GM18858 (cell line): ENCODE measurements around the gene MYF5.

Experiments used
- ATAC-seq: cut with Tn5 transposase; IDR thresholded peaks from one replicate; pipeline ENCODE4 v1.9.1; 2021; ENCODE audit not compliant: unreplicated experiment

Gene MYF5

DNA sequence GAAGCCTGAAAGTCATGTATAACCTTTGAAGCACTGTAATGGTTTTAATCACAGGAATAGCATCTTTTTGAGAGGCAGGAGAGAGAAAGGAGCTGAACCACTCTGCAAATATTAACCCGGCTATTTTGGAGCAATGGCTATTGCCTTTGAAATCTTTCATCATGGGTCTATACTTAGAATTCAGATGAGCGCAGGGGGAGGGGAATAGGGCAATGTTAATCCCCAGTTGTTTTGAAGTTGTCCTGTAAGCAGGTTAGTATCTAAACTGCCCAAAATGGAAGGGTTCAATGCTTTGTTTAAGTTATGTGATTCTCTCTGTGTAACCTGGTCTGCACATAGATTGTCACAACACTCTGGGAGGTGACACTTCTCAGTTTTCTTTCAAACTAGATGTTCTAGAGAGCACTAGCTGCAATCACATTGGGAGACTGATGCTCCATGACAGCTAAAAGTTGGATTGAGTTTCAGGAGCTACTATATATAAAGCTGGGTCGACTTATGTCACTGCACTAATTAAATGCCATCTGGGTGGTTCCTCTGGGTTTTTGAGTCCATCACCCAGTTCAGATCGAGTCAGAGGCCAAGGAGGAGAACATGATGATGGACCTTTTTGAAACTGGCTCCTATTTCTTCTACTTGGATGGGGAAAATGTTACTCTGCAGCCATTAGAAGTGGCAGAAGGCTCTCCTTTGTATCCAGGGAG, 9.4 kb upstream of the MYF5 start, which contains the start of gene MYF6:
TSS of gene MYF6 (plus strand) at position 509 of the 704 bp plus-strand sequence. CDS start at position 595, 86 bp downstream.
- no peak for ATAC-seq

DNA sequence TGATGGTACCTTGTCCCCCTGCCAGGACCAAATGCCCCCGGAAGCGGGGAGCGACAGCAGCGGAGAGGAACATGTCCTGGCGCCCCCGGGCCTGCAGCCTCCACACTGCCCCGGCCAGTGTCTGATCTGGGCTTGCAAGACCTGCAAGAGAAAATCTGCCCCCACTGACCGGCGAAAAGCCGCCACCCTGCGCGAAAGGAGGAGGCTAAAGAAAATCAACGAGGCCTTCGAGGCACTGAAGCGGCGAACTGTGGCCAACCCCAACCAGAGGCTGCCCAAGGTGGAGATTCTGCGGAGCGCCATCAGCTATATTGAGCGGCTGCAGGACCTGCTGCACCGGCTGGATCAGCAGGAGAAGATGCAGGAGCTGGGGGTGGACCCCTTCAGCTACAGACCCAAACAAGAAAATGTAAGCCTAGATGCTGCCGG, 8.9 kb upstream of the MYF5 start:
- no peak for ATAC-seq

DNA sequence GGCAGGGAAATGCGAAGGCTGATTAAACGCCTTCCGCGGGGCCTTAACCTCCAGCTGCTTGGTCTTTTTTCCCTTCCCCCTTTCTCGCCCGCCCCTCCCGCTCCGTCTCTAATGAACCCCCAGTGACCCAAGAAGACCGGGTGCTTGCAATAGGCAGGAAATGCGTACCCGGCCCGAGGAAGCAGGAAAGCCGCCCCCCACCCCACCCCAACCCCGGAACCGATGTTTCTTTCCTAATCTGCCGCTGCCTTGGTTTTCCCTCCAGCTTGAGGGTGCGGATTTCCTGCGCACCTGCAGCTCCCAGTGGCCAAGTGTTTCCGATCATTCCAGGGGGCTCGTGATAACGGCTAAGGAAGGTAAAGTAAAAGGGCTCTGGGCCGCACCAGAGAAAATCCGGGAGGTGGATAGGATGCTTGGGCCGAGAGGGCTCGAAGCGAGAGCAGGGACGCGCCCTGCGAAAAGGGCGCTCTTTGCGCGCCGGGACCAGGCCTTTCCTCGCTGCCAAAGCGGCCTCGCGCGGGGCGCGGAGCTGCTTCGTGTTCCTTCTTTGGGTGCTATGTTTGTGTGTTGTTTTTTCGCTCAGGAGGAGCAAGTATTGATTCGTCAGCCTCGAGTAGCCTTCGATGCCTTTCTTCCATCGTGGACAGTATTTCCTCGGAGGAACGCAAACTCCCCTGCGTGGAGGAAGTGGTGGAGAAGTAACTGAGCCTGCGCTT, 8.3 kb upstream of the MYF5 start:
- no peak for ATAC-seq

DNA sequence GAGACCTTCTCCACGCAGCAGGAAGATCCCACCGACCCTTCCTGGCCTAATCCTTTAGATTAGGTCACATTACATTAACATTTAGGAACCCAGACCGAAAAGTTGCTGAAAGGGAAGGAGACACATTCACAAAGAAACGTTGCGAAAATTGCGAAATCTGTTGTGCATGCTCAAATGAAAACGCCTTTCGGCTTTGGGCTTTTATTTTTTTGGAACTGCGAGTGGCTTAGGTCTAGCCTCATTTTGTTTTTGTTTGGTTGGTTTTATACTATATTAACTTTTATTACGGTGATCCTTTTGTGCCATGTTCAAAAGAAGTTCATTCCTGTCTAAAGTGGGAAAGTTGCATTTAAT, 7.8 kb upstream of the MYF5 start:
- ATAC-seq = no peak

DNA sequence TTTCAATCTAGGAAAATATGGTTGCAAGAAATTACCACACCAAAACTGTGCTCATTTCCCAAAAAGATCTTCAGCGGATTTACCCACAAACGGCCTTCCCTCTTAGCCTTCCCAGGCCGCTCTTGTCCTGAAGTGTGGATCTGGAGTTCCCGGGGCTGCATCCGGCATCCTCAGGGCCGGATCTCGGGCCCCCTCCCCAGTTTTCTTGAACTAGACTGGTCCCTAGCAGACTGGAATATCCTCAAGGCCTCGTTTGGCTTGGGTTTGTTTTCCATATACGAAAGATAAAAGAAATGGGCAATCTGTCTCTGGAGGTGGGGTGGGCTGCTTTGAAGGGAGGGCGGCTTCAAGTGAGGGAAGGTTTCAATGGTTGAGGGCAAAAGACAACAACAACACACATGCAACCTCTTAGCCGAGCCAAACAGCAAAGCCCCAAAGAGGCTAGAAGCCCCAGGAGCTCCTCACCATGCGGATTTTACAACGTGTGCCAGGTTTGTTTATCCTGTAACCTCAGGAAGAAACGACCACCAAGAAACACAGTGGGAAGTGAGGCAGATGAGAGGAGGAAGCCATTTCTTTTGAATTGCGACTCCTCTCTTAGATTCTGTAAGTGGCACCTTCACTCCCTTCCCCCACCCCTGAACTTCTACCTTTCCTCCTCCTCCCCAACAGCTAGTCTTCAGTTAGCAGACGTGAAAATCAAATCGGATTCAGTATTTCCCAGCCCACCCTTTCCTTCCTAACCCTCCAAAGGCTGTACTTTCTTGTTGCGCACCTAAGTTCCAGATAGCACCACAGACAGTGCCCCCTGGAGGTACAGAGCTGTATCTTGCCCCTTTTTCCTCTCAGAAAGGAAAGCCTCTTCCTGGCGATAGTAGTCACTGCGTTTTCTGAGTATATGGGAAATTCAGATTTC, 6.6 kb upstream of the MYF5 start:
- no peak for ATAC-seq

DNA sequence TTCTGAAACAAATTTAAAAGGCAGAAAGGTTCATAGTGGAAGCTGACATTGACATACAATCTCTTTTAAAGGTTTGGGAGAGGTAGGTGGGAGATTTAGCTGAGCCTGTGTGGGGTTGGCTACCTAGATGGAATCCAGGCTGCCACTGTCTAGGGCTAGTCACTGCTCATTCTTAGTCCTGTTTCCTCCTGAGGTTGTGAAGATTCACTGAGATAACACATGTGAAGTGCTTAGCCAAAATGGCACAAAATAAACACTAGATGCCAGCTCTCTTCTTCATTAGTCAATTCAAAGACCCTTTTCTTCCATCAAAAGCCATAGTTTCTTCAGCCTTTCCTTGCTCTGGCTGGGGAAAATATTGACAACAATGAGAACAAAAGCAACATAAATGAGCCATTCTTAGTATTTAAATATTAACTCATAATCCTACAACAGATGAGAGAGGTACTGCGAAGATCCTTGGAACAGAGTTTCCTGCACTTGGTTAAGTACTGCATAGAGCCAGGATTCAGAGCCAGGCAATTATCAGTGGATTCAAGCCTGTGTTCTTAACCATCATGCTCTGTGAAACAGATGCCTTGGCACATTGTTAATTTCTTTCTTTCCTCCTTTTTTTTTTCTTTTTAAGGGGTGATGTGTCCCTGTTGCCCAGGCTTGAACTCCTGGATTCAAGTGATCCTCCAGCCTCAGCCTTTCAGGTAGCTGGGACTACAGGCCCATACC, 5.8 kb upstream of the MYF5 start:
- ATAC-seq = no peak

DNA sequence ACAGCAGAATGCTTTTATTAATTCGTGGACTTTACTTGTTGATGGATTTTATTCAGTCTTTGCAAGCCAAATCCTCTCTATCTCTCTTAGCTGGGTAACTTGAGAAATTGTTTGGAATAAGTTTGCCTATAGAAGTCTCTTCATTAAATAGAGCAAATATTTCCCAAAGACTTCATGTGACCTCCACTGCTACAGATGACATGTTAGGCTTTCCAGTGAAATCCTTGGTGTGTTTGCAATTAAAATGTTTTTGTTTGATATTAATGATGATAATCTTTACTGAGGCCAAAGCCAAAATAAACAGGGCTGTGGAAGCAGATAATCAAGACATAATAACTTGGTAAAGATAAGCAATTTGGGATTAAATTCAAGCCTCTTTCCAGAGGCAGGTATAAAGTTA, 4.8 kb upstream of the MYF5 start:
- ATAC-seq = no peak

DNA sequence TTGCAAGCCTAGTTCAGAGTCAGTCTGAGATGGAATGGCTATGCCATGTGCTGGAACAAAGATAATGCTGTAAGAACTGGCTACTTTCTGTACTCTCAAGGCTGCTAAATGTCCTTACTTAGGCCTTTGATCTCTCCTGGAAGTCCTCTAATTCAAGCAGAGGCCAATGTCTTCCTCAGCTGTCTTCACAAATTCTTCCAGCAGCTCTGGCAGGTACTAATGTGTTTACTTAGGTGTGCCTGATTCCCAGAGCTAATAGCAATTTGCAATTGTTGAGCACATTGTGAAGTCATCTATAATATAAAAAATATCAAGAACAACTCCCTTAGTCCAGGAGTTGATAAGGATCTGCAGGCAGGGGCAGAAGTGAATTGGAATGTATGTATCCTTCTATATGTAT, 3.8 kb upstream of the MYF5 start:
- no peak for ATAC-seq

DNA sequence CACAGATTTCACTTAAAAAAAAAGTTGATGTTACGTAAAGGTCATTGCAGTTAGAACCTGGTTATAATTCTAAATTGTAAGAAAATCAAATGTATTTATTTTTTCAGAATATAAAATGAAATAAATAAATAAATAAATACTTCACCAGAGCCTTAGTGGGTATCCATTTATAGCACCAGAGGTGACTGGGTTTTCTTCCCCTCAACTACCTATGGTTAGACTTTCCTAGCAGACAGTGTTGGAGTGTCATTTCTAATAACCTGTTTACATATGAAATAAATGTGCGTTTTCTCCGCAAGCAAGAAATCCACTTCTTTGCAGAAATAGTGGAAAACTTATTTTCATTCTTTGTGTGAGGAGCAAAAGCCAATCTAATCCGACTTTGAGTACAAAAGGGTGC, 3.3 kb upstream of the MYF5 start:
- ATAC-seq = no peak

DNA sequence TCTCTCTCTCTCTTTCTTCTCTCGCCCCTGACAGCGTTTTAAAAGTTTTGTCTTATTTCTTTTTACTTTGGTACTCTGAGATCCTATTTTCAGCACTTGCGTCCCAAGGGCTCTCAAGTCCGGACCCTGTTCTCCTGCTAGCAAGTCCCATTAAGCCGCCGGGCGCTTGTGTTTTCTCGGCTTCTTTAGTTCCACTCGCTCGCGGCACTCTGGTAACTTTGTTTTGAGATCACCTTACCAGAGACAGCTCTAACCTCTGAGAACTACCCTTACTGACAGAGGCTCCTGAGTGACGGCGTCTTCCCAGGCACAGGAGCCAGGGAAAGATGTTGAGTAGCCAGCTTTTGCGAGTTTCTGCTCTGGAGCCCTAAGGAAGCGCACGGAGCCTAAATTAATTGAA, 2.7 kb upstream of the MYF5 start:
- no peak for ATAC-seq

DNA sequence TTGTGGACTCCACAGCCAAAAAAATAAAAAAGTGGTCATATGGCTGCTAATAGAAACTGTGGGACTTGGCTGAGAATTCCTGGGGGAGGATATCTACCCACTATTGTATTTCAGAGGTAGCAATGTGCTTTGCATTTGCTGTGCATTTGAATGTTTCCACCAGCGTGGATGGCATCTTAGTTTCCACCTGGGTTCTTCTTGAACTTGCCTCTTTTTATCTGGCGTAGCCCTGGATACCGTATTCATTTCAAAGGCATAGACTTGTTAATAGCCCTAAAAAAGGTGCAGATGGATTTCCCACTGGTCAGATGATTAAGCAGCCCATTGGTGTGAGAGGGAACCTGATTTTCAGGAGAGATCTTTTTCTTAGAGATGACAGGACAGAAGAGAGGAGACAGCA, 1.9 kb upstream of the MYF5 start:
- ATAC-seq = no peak

DNA sequence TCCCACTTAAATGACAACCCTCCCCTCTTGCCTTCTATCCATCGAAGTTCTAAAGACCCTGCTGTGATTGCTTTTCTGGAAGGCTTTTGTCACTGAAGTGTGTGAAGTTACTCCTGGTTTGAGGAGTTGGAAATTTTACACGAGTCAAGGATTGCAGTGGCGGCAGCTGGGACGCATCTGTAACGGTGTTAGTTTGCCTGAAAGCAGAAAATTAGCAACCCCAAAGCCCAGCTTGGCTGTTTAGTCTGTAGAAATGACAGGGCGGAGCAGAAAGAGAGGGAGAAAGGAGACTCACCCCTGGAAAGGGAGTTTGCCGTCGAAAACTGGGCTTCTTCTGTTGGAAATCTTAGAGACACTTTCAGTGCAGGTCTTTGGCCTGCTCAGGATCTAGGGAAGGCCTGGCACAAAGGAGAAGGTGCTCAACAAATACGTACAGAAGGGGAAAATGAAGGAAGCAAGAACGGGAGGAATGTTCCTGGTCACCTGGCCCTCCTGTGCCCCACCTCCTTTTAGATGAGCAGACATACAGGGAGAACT, 931 bp upstream of the MYF5 start:
- no peak for ATAC-seq

DNA sequence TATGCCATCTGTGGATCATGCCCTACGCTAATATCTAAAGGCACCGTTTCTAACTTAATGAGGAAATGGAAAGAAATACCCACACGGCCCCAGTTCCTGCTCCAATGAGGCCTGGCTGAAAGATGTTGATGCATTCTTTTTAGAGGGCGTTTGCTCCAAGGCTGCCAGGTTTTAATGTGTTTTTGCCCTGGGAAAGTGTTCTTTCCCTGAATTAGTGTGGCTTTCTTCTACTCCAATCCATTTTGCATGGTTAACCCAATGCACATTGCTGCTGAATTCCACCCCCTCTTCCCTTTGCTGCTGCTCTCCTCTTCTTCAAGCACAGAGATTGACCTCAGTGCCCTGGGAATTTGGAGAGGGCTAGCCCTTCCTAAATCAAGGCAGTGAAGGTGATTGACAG, 1.1 kb downstream of the MYF5 start:
- no peak for ATAC-seq

DNA sequence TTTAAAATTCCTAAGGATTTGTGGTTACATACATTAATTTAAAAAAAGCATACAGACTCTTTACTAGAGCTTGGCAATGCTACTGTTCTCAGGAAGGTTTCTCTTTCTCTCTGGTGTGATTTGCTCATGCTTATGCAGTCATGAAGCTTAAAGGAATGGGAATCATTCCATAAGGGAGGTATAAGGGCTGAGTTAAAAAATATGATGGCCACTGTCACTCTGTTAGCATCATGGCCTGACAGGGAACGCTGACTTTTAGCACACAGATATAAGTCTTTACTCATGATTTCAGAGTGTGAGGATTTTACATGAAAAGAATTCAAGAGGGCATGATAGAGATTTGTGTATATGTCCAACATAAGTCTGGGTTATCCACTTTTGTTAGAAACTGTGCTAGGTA, 3.8 kb downstream of the MYF5 start:
- ATAC-seq = no peak

DNA sequence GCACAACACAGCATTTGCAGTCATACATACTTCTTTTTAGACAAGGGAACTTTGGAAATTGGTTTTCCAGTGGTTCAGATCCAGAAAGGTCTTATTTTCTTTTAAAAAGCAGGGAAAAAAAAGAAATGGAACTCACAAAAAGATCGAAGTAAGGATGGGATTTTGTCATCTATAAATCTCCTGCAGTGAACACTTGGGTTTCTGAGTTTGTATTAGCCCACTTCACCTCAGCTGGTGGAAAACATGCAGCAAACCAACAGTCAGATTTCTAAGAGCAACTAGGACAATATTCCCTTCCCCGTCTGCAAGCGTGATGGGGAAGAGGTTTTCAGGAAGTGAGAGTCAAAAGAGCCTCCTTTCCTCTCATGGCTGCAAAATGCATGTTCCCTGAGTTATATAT, 4.6 kb downstream of the MYF5 start:
- no peak for ATAC-seq

DNA sequence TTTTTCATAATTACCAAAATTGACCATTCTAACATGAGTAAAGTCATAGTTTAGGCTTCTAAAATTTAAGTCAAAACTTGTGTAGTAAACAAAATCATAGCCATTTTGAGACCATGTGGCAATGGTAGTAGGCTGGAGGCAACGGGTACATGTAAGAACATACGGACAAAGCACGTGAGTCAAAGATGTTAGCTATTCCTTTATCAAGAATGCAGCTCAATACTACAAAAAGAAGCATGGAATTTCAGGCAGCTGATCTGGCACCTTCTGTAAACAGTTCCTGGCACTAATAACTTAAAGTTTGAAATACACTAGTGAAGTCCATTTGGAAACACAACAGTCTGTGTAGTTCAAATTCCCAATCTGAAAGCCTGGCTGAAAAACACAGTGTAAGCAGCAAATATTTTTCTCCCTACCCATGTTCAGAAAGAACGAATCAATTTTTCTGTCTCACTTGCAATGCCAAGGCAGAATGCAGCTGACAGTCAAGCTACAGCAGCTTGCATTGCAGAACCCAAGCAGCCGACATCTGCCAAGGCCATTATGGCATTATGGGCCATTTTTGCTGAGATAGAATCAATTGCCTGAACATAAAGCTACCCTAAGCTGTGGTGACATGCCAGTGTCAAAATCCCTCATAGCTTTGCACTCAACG, 29.3 kb downstream of the MYF5 start:
- ATAC-seq = no peak

DNA sequence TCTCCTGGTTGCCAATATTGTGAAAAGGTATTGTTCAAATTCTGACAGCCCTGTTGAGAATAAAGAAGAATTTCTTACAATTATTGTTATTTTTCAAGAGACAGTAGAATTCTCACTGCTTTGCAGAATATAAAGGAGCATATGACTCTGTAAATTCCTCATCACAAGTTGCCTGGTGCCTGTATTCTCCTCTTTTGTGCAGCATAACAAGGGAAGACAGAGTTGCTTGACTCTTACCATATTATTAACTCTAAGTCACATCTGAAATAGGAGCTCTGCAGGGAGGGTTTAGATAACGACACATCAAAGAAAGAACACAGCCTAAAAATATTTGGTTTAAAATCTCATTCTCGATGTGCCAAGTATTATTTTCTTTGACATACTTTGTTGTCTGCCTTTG, 31.1 kb downstream of the MYF5 start:
- ATAC-seq = no peak

DNA sequence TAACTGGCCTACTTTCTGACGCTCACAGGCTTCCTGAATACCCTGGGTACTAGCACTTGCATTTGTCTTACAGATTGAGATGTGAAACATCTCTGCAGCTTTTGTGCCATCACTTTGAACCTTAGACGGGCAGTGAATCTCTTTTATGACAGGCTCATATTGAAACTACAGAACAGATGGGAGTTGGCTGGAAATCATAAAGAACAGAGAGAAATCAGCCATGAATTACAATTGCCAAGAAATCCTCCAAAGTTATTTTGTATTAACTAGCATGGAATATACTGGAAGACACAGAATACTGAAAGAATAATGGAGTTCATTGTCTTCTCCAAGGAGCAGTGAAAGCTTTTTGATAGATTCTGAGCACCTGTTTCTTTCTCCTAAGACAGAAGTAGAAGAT, 32.7 kb downstream of the MYF5 start:
- ATAC-seq = no peak

DNA sequence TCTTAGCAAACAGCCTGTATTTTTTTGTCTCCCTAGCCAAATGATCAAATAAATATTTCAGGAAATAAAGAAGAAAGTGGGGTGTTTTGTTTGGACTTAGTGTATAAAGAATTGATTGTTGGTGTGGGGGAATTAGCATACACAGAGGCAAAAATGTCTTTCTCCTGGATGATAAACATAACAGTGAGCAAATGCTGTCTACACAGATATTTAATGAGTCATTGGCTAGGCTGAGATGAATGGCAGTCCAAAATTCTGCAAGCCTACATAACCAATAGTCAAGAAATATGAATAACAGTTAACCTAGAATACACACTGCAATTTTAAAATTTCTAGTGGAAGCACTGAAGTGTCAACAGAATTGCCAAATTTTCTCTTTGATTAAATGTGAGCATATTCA, 35.8 kb downstream of the MYF5 start:
- no peak for ATAC-seq

DNA sequence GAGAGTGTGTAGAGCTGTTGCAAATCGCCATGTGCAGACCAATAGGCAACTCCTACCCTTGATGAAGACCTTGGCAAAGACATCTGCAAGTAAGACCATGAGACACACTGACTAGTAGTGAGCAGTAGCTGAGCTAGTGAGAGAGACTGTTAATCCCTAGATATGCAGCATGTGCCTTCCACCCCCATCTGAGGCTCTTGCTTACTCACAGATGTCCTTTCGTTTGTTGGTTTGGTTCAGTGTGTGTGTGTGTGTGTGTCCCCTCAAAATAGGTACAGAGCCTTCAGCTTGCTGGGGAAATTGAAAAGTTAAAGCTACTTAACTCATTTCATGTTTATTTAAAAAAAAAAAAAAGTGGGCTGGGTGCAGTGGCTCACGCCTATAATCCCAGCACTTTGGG, 37.6 kb downstream of the MYF5 start:
- no peak for ATAC-seq
